Measurements from ENCODE around the gene UNC93B1. TPM values are rescaled to one million over a fixed set of nuclear protein-coding genes. Genes with fewer than 3 reads are reported as not detected.

The UNC93B1 gene
- total and polyA plus RNA-seq, 2 of the 13 experiments (the other 11 are each of a cell fraction or from before 2014, with no cell fraction given), result 8.8 to 18.9 TPM

GRCh38 chr11:68050371-68050841, 46.5 kb upstream of the UNC93B1 start:
- 97% methylated on average over 12 of the region's 18 CpGs for WGBS (ENCODE audit: low lambda C conversion rate)
- peak; percentile 3 for ATAC-seq
- in situ Hi-C loops (cut with HindIII; ENCODE audit: extremely low pct_ligation_motif_present, low pct_unique_long_range_greater_than_20kb), result no loop called here

DNA sequence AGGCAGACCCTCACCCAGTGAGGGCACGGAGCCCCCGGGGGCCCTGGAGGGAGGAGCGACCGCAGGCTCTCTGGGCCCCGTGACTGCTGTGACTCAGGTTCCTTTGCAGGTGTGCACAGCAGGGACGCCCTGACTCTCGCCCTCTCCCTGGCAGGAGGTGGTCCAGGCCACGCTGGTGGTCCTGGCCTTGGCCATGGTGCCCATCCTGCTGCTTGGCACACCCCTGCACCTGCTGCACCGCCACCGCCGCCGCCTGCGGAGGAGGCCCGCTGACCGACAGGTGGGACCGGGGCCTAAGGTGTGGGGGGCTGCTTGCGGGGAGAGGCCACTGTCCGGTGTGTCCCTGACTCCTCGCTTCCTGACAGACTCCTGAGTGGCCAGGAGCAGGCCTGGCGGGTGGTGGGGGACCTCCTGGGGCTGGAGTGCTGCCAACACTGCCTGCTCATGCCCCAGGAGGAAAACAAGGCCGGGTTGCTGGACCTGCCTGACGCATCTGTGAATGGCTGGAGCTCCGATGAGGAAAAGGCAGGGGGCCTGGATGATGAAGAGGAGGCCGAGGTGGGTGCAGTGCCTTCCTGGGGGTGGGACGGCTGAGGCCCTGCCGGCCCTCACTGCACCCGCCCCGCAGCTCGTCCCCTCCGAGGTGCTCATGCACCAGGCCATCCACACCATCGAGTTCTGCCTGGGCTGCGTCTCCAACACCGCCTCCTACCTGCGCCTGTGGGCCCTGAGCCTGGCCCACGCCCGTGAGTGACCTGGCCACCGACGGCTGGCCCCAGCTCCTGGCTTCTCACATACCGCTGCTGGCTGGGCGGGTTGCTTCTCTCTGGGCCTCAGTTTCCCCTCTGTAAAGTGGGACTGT, 45.8 kb upstream of the UNC93B1 start:
- ATAC-seq, result peak; percentile 7
- FAIRE-seq, result no peak
- ChIA-PET POLR2A (no interaction called here), CTCF (ENCODE audit: low intra/inter-chr PET ratio, low total read pairs) (no interaction called here)
- no TSS peak for BruUV-seq (replicated peaks)
- H3K4me1 ChIP-seq (ENCODE audit: insufficient read depth, low read length), result no peaks in the 10 kb centered on the region
- no peak overlapping the region for H3K27ac ChIP-seq (ENCODE audit: extremely low read length, insufficient read depth, low read length)
- peaks cover 5% of the 10 kb centered on the region; the same call in 1 of the 2 replicates for H4K20me1 ChIP-seq (ENCODE audit: insufficient read depth, low read length)
- no peak overlapping the region for H3K4me3 ChIP-seq (replicated peaks in 1 of 3; ENCODE audit: insufficient read depth in 1 of 3, low read depth in 2 of 3, low read length in 3 of 3)
- peaks cover 17 to 41% of the 10 kb centered on the region in 2 experiments for H3K36me3 ChIP-seq (replicated peaks in 1 of 2; ENCODE audit: control insufficient read depth in 1 of 2, insufficient read depth in 2 of 2, low read length in 2 of 2)
- intact Hi-C loops (cut with micrococcal nuclease; ENCODE audit: unreplicated experiment), result no loop called here
- in situ Hi-C loops (cut with HindIII; ENCODE audit: extremely low pct_ligation_motif_present, low pct_unique_long_range_greater_than_20kb), result no loop called here
- no peak overlapping the region for H2AFZ ChIP-seq (ENCODE audit: low read length)
- no peaks in the 10 kb centered on the region for H3K9me3 ChIP-seq (ENCODE audit: low read length)
- no peaks in the 10 kb centered on the region for H3K27me3 ChIP-seq (ENCODE audit: control insufficient read depth in 1 of 2, insufficient read depth in 2 of 2, low read length in 2 of 2)
- no peaks in the 10 kb centered on the region for H3K79me2 ChIP-seq (ENCODE audit: insufficient read depth, low read length)
- H3K9ac ChIP-seq (ENCODE audit: insufficient read depth, low read depth, low read length), result no peak overlapping the region
- no peak for DNase-seq (ENCODE audit: low spot score)
- no peak overlapping the region for H3K4me2 ChIP-seq (ENCODE audit: low read depth, low read length)
- over 99% methylated on average over 17 of the region's 40 CpGs for WGBS (ENCODE audit: low lambda C conversion rate)
- peak; percentile 73 for TF ChIP-seq AGO2 (optimal IDR thresholded peaks at IDR 0.05; ENCODE audit: low read depth, low read length)
- TF ChIP-seq, protein P1, sequence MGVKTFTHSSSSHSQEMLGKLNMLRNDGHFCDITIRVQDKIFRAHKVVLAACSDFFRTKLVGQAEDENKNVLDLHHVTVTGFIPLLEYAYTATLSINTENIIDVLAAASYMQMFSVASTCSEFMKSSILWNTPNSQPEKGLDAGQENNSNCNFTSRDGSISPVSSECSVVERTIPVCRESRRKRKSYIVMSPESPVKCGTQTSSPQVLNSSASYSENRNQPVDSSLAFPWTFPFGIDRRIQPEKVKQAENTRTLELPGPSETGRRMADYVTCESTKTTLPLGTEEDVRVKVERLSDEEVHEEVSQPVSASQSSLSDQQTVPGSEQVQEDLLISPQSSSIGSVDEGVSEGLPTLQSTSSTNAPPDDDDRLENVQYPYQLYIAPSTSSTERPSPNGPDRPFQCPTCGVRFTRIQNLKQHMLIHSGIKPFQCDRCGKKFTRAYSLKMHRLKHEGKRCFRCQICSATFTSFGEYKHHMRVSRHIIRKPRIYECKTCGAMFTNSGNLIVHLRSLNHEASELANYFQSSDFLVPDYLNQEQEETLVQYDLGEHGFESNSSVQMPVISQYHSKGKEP (CRISPR knock-in tag; IDR thresholded peaks at IDR 0.05), result no peak
- no peak for TF ChIP-seq ZNF235 (CRISPR knock-in tag; IDR thresholded peaks at IDR 0.05; ENCODE audit: borderline replicate concordance)
- peak; percentile 29; the same call in 1 of the 2 replicates for TF ChIP-seq RBFOX2 (IDR thresholded peaks at IDR 0.05; ENCODE audit: low read depth, low read length)

More at GRCh38 chr11:68050371-68050841, 46.5 kb upstream of the UNC93B1 start:
- Histone ChIP-seq H3K4me2 (ENCODE audit: low read depth, low read length) (no peak overlapping the region), H3K79me2 (ENCODE audit: insufficient read depth, low read length) (no peaks in the 10 kb centered on the region), H3K36me3 (replicated peaks in 1 of 2; ENCODE audit: control insufficient read depth in 1 of 2, insufficient read depth in 2 of 2, low read length in 2 of 2) (peaks cover 18 to 36% of the 10 kb centered on the region in 2 experiments), H2AFZ (ENCODE audit: low read length) (no peak overlapping the region), H3K4me3 (replicated peaks in 1 of 3; ENCODE audit: insufficient read depth in 1 of 3, low read depth in 2 of 3, low read length in 3 of 3) (no peak overlapping the region), H3K27ac (ENCODE audit: extremely low read length, insufficient read depth, low read length) (no peak overlapping the region), H3K4me1 (ENCODE audit: insufficient read depth, low read length) (no peaks in the 10 kb centered on the region), H3K27me3 (ENCODE audit: control insufficient read depth in 1 of 2, insufficient read depth in 2 of 2, low read length in 2 of 2) (no peaks in the 10 kb centered on the region), H4K20me1 (ENCODE audit: insufficient read depth, low read length) (peaks cover 5% of the 10 kb centered on the region; the same call in 1 of the 2 replicates), H3K9me3 (ENCODE audit: low read length) (no peaks in the 10 kb centered on the region), H3K9ac (ENCODE audit: insufficient read depth, low read depth, low read length) (no peak overlapping the region)
- TF ChIP-seq POLR2A (IDR thresholded peaks at IDR 0.05; ENCODE audit: insufficient read depth in 1 of 2, low read depth in 2 of 2, low read length in 2 of 2) (0 out of 4 replicates have a peak, but pooled peaks of 1 of the 2 experiments have one; percentile 6), AGO2 (optimal IDR thresholded peaks at IDR 0.05; ENCODE audit: low read depth, low read length) (peak; percentile 26)
- TF ChIP-seq, protein P2, sequence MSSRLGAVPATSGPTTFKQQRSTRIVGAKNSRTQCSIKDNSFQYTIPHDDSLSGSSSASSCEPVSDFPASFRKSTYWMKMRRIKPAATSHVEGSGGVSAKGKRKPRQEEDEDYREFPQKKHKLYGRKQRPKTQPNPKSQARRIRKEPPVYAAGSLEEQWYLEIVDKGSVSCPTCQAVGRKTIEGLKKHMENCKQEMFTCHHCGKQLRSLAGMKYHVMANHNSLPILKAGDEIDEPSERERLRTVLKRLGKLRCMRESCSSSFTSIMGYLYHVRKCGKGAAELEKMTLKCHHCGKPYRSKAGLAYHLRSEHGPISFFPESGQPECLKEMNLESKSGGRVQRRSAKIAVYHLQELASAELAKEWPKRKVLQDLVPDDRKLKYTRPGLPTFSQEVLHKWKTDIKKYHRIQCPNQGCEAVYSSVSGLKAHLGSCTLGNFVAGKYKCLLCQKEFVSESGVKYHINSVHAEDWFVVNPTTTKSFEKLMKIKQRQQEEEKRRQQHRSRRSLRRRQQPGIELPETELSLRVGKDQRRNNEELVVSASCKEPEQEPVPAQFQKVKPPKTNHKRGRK (CRISPR knock-in tag; IDR thresholded peaks at IDR 0.05), result no peak
- FAIRE-seq (no peak), DNase-seq (ENCODE audit: low spot score) (no peak)
- intact Hi-C loops (cut with micrococcal nuclease; ENCODE audit: unreplicated experiment), result no loop called here
- ChIA-PET POLR2A (no interaction called here), CTCF (ENCODE audit: low intra/inter-chr PET ratio, low total read pairs) (no interaction called here)
- BruUV-seq (replicated peaks), result no TSS peak
